ENCODE data around the gene CYP24A1.

The CYP24A1 gene

DNA sequence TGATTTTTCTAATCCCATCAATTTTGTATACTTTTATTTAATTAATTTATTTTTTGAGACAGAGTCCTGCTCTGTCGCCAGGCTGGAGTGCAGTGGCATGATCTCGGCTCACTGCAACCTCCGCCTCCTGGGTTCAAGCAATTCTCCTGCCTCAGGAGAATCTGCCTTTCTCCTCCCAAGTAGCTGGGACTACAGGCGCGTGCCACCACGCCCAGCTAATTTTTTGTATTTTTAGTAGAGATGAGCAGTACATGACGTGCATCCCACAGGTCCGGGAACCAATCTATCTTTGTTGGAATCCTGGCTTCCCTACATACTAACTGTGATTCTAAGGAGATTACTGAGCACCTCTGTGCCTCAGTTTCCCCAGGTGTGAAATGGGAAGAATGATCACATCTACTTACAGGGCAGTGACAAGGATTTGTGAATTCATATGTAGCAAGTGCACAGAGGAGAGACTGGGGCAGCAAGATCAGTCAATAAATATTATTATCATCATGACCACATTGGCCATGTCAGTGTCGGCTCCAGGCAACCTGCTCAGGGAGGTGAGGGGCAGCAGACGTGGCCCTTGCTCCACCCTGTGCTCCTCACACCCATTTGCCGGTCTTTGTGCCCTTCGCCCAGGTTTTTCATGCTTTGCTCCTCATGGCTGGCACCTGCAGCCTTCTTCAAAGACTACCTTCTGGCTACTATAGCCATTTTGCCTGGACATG is 22.1 kb downstream of the CYP24A1 start:
- Histone ChIP-seq H3K4me2 (ENCODE audit: low read length) (no peak overlapping the region), H3K9me2 (replicated peaks; ENCODE audit: control insufficient read depth, low read length) (no peaks in the 10 kb centered on the region), H3K9me3 (ENCODE audit: control insufficient read depth, insufficient read depth, low read length) (no peaks in the 10 kb centered on the region), H3K36me3 (ENCODE audit: control insufficient read depth, low read length) (no peaks in the 10 kb centered on the region), H3K4me1 (ENCODE audit: control insufficient read depth, low read length) (no peaks in the 10 kb centered on the region), H3K27ac (ENCODE audit: low read depth, low read length) (no peak overlapping the region), H4K20me1 (ENCODE audit: control insufficient read depth, insufficient read depth, low read depth, low read length) (no peaks in the 10 kb centered on the region), H3K27me3 (ENCODE audit: control insufficient read depth, low read length) (no peaks in the 10 kb centered on the region; the same call in 1 of the 2 replicates), H3K4me3 (ENCODE audit: low read length) (no peak overlapping the region), H3K79me2 (ENCODE audit: control insufficient read depth, low read length) (no peaks in the 10 kb centered on the region), H3F3A (ENCODE audit: control insufficient read depth, insufficient read depth) (no peaks in the 10 kb centered on the region)
- no peak for TF ChIP-seq EZH2phosphoT487 (IDR thresholded peaks at IDR 0.05; ENCODE audit: borderline replicate concordance, low read length)
- TF ChIP-seq, protein P1, sequence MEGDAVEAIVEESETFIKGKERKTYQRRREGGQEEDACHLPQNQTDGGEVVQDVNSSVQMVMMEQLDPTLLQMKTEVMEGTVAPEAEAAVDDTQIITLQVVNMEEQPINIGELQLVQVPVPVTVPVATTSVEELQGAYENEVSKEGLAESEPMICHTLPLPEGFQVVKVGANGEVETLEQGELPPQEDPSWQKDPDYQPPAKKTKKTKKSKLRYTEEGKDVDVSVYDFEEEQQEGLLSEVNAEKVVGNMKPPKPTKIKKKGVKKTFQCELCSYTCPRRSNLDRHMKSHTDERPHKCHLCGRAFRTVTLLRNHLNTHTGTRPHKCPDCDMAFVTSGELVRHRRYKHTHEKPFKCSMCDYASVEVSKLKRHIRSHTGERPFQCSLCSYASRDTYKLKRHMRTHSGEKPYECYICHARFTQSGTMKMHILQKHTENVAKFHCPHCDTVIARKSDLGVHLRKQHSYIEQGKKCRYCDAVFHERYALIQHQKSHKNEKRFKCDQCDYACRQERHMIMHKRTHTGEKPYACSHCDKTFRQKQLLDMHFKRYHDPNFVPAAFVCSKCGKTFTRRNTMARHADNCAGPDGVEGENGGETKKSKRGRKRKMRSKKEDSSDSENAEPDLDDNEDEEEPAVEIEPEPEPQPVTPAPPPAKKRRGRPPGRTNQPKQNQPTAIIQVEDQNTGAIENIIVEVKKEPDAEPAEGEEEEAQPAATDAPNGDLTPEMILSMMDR (IDR thresholded peaks at IDR 0.05; ENCODE audit: low read depth, low read length, poor library complexity, severe bottlenecking): no peak

DNA sequence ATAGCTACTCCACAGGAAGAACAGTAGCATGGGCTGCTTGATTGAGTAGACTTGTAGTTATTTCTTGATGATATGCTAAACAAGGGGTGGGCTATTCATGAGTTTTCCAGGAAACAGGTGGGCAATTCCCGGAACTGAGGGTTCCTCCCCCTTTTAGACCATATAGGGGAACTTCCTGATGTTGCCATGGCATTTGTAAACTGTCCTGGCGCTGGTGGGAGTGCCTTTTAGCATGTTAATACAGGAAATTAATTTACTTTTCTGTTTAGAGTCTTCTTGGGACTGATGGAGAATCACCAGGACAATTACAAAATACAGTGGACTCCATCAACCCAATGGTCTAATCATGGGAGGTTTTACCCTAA is 22.7 kb downstream of the CYP24A1 start:
- Histone ChIP-seq H4K20me1 (ENCODE audit: control insufficient read depth, insufficient read depth, low read depth, low read length) (no peaks in the 10 kb centered on the region), H3K9me2 (replicated peaks; ENCODE audit: control insufficient read depth, low read length) (no peaks in the 10 kb centered on the region), H3K27me3 (ENCODE audit: control insufficient read depth, low read length) (no peaks in the 10 kb centered on the region; the same call in 1 of the 2 replicates), H3K36me3 (ENCODE audit: control insufficient read depth, low read length) (no peaks in the 10 kb centered on the region), H3F3A (ENCODE audit: control insufficient read depth, insufficient read depth) (no peaks in the 10 kb centered on the region), H3K4me1 (ENCODE audit: control insufficient read depth, low read length) (no peaks in the 10 kb centered on the region), H3K4me3 (ENCODE audit: low read length) (no peak overlapping the region), H3K27ac (ENCODE audit: low read depth, low read length) (no peak overlapping the region), H3K9me3 (ENCODE audit: control insufficient read depth, insufficient read depth, low read length) (no peaks in the 10 kb centered on the region), H3K4me2 (ENCODE audit: low read length) (no peak overlapping the region), H3K79me2 (ENCODE audit: control insufficient read depth, low read length) (no peaks in the 10 kb centered on the region)
- TF ChIP-seq EZH2phosphoT487 (IDR thresholded peaks at IDR 0.05; ENCODE audit: borderline replicate concordance, low read length): no peak
- TF ChIP-seq, protein P1 (IDR thresholded peaks at IDR 0.05; ENCODE audit: low read depth, low read length, poor library complexity, severe bottlenecking): no peak

DNA sequence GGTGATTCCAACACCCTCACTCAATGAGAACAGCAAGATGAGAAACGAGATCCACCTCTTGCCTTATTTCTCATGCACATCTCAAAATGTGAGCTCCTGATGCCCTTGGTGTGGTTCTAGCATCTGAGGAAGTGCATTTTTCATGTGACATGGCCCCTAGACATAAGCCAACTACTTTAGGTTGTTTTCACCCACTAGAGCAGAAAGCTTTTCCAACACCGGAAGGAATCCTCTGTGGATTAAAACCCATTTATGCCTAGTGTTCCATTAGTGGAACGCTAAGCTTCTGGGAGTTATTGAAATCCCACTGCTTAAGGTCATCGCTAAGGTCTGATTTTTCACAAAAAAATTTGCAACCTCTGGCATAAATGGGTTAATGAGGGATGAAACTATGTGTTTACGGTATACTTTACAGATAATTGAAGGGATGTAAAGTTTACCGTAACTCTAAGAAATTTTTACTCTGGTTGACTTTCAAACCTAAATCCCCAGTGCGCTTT is 24.0 kb downstream of the CYP24A1 start:
- Histone ChIP-seq H3K4me3 (ENCODE audit: low read length) (no peak overlapping the region), H3K9me3 (ENCODE audit: control insufficient read depth, insufficient read depth, low read length) (no peaks in the 10 kb centered on the region), H3F3A (ENCODE audit: control insufficient read depth, insufficient read depth) (no peaks in the 10 kb centered on the region), H3K4me2 (ENCODE audit: low read length) (no peak overlapping the region), H3K36me3 (ENCODE audit: control insufficient read depth, low read length) (no peaks in the 10 kb centered on the region), H4K20me1 (ENCODE audit: control insufficient read depth, insufficient read depth, low read depth, low read length) (no peaks in the 10 kb centered on the region), H3K4me1 (ENCODE audit: control insufficient read depth, low read length) (no peaks in the 10 kb centered on the region), H3K9me2 (replicated peaks; ENCODE audit: control insufficient read depth, low read length) (no peaks in the 10 kb centered on the region), H3K27me3 (ENCODE audit: control insufficient read depth, low read length) (no peaks in the 10 kb centered on the region; the same call in 1 of the 2 replicates), H3K79me2 (ENCODE audit: control insufficient read depth, low read length) (no peaks in the 10 kb centered on the region), H3K27ac (ENCODE audit: low read depth, low read length) (no peak overlapping the region)
- TF ChIP-seq, protein P1 (IDR thresholded peaks at IDR 0.05; ENCODE audit: low read depth, low read length, poor library complexity, severe bottlenecking): no peak
- TF ChIP-seq EZH2phosphoT487 (IDR thresholded peaks at IDR 0.05; ENCODE audit: borderline replicate concordance, low read length): no peak
